OCI-LY7 (cell line): ENCODE measurements around the gene CLSTN2.

Experiments
- CTCF ChIP-seq: fragments of 200-600 bp; sonication (generic); conservative IDR thresholded peaks from 2 replicates; pipeline ENCODE4 v1.5.1; 2014; ENCODE audit warnings: mild to moderate bottlenecking, antibody characterized with exemption, low read length, moderate library complexity, mixed read lengths
- EZH2phosphoT487 ChIP-seq: fragments of 200-600 bp; sonication (generic); IDR thresholded peaks from 2 replicates; pipeline ENCODE4 v1.6.1; 2018; ENCODE audit warnings: low read depth, borderline replicate concordance, mild to moderate bottlenecking, mixed run types, antibody characterized with exemption, low read length, moderate library complexity, mixed read lengths

DNA sequence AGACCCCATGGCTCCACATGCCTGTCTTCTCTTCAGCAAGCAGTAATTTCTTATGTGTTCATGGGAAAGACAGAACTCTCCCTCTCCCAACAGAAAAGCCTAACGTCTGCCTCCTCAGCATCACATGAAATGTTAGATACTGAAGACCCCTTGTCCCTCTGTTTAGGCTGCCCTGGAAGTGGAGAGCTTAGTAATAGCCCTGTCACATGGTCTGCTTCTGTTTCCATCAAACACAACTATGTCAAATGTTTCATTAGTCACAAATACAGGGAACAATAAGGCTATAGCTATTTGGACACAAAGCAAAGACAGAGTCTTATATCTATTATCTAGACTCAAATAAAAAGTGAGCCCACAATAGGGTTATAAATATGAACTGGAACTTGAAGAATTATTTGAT lies 552.6 kb downstream of the CLSTN2 start:
- TF ChIP-seq CTCF (no peak), EZH2phosphoT487 (no peak)
